ENCODE data around the gene CORO7.

CORO7 gene

GRCh38 chr16:4376126-4376892 lies 40.1 kb downstream of the CORO7 start:
- TF ChIP-seq CTCF (IDR thresholded peaks at IDR 0.05; ENCODE audit: low read depth, low read length): no peak
- peak; percentile 79 for DNase-seq (ENCODE audit: extremely low read depth, low read depth)

- DNase-seq (ENCODE audit: extremely low read depth, low read depth): no peak
- TF ChIP-seq CTCF (IDR thresholded peaks at IDR 0.05; ENCODE audit: low read depth, low read length): no peak
Measured at GRCh38 chr16:4375717-4376116, 40.7 kb downstream of the CORO7 start.

GRCh38 chr16:4373909-4374742 lies 42.3 kb downstream of the CORO7 start:
- DNase-seq (ENCODE audit: extremely low read depth, low read depth): peak; percentile 98
- no peak for TF ChIP-seq CTCF (IDR thresholded peaks at IDR 0.05; ENCODE audit: low read depth, low read length)

- no peak for DNase-seq (ENCODE audit: extremely low read depth, low read depth)
- TF ChIP-seq CTCF (IDR thresholded peaks at IDR 0.05; ENCODE audit: low read depth, low read length): no peak
Measured at GRCh38 chr16:4373356-4373908, 43.0 kb downstream of the CORO7 start.

- no peak for DNase-seq (ENCODE audit: extremely low read depth, low read depth)
- no peak for TF ChIP-seq CTCF (IDR thresholded peaks at IDR 0.05; ENCODE audit: low read depth, low read length)
Measured at GRCh38 chr16:4372578-4373355, 43.6 kb downstream of the CORO7 start.

GRCh38 chr16:4372001-4372577 lies 44.3 kb downstream of the CORO7 start:
- TF ChIP-seq CTCF (IDR thresholded peaks at IDR 0.05; ENCODE audit: low read depth, low read length): no peak
- DNase-seq (ENCODE audit: extremely low read depth, low read depth): no peak
